Parathyroid adenoma (tissue), 2 donors: ENCODE measurements around the gene ZNF142.
A peak's percentile ranks its signal among the peaks of the same experiment; 100 is the strongest.

Experiments
- H2AFZ ChIP-seq: fragments of 300-600 bp; sonication (generic); one replicate; pipeline ENCODE4 v1.7.0; 2017; ENCODE audit warnings: antibody characterized with exemption, mild to moderate bottlenecking
- H3K27ac ChIP-seq: fragments of 300-600 bp; sonication (generic); one replicate; pipeline ENCODE4 v1.7.0; 2017
- H3K27me3 ChIP-seq: fragments of 300-600 bp; sonication (generic); one replicate; pipeline ENCODE4 v1.7.0; 2017; ENCODE audit warnings: low read length; ENCODE audit not compliant: control insufficient read depth, insufficient read depth
- H3K36me3 ChIP-seq: fragments of 300-600 bp; sonication (generic); one replicate; pipeline ENCODE4 v1.7.0; 2017; ENCODE audit warnings: low read length; ENCODE audit not compliant: control insufficient read depth, insufficient read depth
- H3K4me1 ChIP-seq: fragments of 300-600 bp; sonication (generic); one replicate; pipeline ENCODE4 v1.7.0; 2017; ENCODE audit warnings: control low read depth
- H3K4me2 ChIP-seq: fragments of 300-600 bp; sonication (generic); one replicate; pipeline ENCODE4 v1.7.0; 2017; ENCODE audit warnings: low read length
- H3K4me3 ChIP-seq: fragments of 300-600 bp; sonication (generic); one replicate; pipeline ENCODE4 v1.7.0; 2017; ENCODE audit warnings: low read depth, low read length
- H3K79me2 ChIP-seq: fragments of 300-600 bp; sonication (generic); one replicate; pipeline ENCODE4 v1.7.0; 2017; ENCODE audit warnings: control low read depth
- H3K9ac ChIP-seq: fragments of 300-600 bp; sonication (generic); one replicate; pipeline ENCODE4 v1.7.0; 2017; ENCODE audit warnings: mild to moderate bottlenecking
- H3K9me3 ChIP-seq: fragments of 300-600 bp; sonication (generic); one replicate; pipeline ENCODE4 v1.7.0; 2017; ENCODE audit warnings: low read length; ENCODE audit not compliant: control insufficient read depth
- CTCF ChIP-seq: fragments of 300-600 bp; sonication (generic); IDR thresholded peaks from one replicate; pipeline ENCODE4 v1.7.0; 2017; ENCODE audit warnings: antibody characterized with exemption, mild to moderate bottlenecking
- donor health status: primary hyperparathyroidism.

The ZNF142 gene

GRCh38 chr2:218648787-218649100, 10.7 kb downstream of the ZNF142 start:
- no peaks in the 10 kb centered on the region for H3K79me2 ChIP-seq
- H3K4me1 ChIP-seq: no peaks in the 10 kb centered on the region
- H3K4me2 ChIP-seq: no peak overlapping the region
- no peaks in the 10 kb centered on the region for H3K9me3 ChIP-seq
- no peak overlapping the region for H3K27ac ChIP-seq
- TF ChIP-seq CTCF: no peak
- no peak overlapping the region for H2AFZ ChIP-seq
- no peaks in the 10 kb centered on the region for H3K36me3 ChIP-seq
- no peaks in the 10 kb centered on the region for H3K27me3 ChIP-seq
- no peak overlapping the region for H3K4me3 ChIP-seq
- no peak overlapping the region for H3K9ac ChIP-seq

- no peaks in the 10 kb centered on the region for H3K79me2 ChIP-seq
- no peaks in the 10 kb centered on the region for H3K9me3 ChIP-seq
- no peak overlapping the region for H2AFZ ChIP-seq
- H3K36me3 ChIP-seq: no peaks in the 10 kb centered on the region
- H3K27ac ChIP-seq: no peak overlapping the region
- H3K4me1 ChIP-seq: no peaks in the 10 kb centered on the region
- no peak overlapping the region for H3K4me3 ChIP-seq
- TF ChIP-seq CTCF: peak; percentile 80
- H3K27me3 ChIP-seq: no peaks in the 10 kb centered on the region
- H3K9ac ChIP-seq: no peak overlapping the region
- H3K4me2 ChIP-seq: no peak overlapping the region
Observed at GRCh38 chr2:218648088-218648786, 11.2 kb downstream of the ZNF142 start.

GRCh38 chr2:218645126-218645525, 14.3 kb downstream of the ZNF142 start:
- Histone ChIP-seq H3K36me3 (no peaks in the 10 kb centered on the region), H3K27ac (no peak overlapping the region), H3K4me3 (no peak overlapping the region), H3K9ac (no peak overlapping the region), H3K4me1 (no peaks in the 10 kb centered on the region), H3K27me3 (no peaks in the 10 kb centered on the region), H3K4me2 (no peak overlapping the region), H2AFZ (no peak overlapping the region), H3K79me2 (no peaks in the 10 kb centered on the region), H3K9me3 (no peaks in the 10 kb centered on the region)
- no peak for TF ChIP-seq CTCF

DNA sequence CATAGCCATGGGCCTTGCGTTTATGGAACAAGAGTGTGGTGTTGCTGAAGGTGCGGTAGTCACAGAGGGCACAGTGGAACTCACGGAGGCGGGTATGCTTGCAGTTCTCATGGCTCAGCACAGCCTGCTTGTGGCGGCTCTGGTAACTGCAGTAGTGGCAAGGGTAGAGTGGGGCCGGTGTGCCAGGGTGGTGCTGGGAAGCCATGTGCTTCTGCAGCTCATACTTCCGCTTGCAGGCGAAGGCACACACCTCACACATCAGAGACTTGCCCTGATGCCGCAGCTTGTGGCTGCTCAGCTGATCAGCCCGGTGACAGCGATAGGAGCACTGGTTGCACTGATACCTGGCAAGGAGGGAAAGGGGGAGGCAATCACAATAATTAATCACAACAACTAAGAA, 14.7 kb downstream of the ZNF142 start:
- Histone ChIP-seq H3K4me3 (no peak overlapping the region), H3K36me3 (no peaks in the 10 kb centered on the region), H3K9me3 (no peaks in the 10 kb centered on the region), H3K4me2 (no peak overlapping the region), H2AFZ (no peak overlapping the region), H3K4me1 (no peaks in the 10 kb centered on the region), H3K79me2 (no peaks in the 10 kb centered on the region), H3K27ac (no peak overlapping the region), H3K27me3 (no peaks in the 10 kb centered on the region), H3K9ac (no peak overlapping the region)
- TF ChIP-seq CTCF: no peak

DNA sequence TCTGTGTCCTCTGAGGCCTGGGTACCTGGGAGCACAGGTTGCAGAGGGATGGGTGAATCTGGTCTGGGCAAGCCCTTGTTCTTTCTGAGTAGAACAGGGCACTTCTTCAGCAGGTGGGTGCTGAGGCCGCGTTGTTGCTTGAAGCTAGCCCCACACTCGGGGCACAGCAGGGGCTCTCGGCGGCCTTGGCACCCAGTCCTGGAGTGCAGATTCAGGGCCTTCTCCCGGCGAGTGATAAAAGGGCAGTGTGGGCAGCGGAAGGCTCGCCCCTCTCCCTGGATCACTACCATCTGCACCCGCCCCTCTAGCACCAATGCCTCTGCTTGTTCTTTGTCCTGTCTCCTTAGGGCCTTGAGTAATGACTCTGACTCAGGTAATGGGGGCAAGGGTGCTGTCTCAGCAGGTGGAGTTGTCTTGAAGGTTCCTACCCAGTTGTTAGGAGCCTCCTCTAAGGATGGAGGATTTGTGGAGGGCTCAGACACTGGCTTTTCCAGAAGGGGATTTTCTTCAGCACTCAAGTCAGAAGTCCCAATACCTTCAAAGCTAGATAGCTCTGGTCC, 15.6 kb downstream of the ZNF142 start:
- no peak overlapping the region for H2AFZ ChIP-seq
- no peak overlapping the region for H3K4me2 ChIP-seq
- H3K9me3 ChIP-seq: no peaks in the 10 kb centered on the region
- H3K79me2 ChIP-seq: peaks cover 4% of the 10 kb centered on the region
- no peak overlapping the region for H3K27ac ChIP-seq
- no peak overlapping the region for H3K4me3 ChIP-seq
- H3K4me1 ChIP-seq: no peaks in the 10 kb centered on the region
- H3K36me3 ChIP-seq: no peaks in the 10 kb centered on the region
- H3K9ac ChIP-seq: no peak overlapping the region
- H3K27me3 ChIP-seq: no peaks in the 10 kb centered on the region
- no peak for TF ChIP-seq CTCF
